Islet precursor cell (in vitro differentiated cells): ENCODE data around the gene GPHN.
"Not testable (repeated sequence)": the region's sequence is repeated elsewhere in the genome, so short reads cannot be mapped to it uniquely, and the experiment has no call there.

Source experiments
- DNase-seq: peaks from one replicate; pipeline ENCODE4 v3.0.0-alpha.2; 2018

GPHN gene

DNA sequence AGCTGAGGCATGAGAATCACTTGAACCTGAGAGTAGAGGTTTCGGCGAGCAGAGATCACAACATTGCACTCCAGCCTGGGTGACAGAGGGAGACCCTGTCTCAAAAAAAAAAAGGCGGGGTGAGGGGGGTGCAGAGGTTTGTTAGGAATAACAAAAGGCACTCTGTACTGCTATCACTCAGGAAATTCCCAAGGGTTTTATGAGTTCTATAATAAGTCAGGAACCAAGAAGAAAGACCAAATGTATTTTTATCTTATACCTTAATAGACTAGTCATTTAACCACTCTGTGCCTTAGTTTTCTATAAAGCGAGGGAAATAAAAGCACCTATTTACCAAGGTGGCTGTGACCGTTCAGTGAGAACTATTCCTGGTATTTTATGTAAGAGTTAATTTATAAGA, 319.2 kb downstream of the GPHN start:
- no peak for DNase-seq

DNA sequence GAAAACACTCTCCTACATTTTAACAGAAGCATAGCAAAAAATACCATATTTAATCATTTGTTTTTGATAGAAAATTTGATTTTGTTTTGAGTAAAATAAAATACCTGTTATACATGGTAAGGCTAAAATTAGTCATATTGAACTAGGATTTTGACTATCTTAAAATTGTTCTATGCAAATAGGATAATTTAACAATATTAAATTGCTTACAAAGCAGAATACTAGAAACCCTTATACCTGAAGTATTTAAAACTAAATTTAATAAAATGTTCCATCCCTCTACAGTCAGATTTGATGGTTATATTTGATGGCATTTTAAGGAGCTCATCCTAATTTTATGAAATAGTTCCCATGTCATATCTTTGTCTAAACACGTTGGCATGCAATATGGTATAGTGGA, 323.2 kb downstream of the GPHN start:
- no peak for DNase-seq

DNA sequence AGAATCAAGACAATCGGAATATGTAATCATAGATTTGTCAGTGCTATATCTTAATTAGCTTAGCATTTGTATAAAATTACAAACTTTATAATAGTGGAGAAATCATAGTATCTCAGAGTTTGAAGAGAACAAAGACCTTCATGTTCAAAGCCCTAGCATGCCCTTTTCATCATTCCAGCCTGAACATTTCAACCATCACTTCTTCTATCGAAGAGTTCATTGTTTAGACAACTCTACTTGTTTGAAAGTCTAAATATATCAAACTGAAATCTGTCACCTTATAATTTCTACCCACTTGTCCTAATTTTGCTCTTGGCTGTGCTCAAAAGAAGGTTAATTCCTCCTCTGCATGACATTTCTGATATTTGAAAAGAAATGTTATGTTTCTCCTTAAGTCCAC, 325.9 kb downstream of the GPHN start:
- no peak for DNase-seq

DNA sequence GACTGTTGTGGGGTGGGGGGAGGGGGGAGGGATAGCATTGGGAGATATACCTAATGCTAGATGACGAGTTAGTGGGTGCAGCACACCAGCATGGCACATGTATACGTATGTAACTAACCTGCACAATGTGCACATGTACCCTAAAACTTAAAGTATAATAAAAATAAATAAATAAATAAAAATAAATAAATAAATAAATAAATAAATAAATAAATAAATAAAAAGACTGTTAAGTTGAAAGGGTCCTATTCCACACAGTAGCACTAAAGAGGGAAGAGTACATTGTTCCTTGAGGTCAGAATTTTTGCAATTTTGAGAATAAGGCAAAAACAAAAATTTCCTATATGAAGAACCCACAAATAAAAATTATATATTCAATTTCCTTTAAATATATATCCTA, 329.5 kb downstream of the GPHN start:
- not testable (repeated sequence) for DNase-seq

DNA sequence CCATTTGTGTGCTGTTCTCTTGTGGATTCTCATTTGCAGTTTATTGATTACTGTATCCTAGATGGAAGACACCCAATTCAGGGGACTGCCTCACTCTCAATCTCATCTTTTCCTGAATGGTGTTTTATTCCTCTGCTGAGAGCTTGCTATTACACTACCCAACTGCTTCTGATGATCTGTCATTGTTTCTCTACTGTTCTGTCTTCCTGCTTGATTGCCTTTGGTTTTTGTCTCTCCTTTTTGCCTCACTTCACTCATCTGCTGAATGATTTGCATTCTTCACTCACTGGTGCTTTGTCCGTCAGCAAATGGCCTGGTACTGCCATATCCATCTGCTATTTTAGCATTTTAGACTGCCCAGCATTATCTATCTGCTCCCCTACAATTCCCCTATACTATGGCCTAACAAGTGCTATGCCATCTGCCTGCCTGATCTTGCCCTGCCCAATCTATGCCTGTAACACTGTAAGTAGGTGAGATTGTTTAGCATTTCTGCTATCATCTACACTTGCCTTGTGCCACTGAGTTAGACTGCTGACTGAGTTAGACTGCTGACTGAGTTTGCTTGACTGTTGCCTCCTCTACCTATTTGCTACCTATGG, 335.1 kb downstream of the GPHN start:
- DNase-seq: no peak

DNA sequence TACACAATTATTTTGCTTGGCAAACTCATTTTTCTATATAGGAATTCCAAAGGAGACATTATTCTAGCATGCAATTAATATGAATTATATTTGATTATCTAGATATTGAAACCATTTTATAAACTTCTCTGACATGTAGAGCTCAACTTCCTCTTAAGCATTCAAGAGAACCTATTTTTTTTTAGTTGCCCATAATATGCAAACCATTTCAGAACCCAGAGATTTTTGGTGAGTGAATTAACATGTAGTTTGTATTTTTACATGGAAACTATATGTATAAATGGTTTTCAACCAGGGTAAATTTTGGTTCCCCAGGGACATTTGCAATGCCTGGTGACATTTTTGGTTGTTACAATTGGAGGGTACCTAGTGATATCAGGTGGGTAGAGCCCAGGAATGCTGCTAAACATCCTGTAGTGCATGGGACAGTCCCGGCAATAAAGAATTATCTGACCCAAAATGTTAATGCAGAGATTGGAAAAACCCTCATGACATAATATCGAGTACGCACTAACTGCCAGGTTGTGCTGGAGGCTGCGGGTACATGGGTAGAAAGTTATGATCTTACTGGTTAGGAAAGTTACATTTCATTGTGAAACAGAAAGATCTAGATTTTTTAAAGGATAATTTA, 342.4 kb downstream of the GPHN start:
- no peak for DNase-seq

DNA sequence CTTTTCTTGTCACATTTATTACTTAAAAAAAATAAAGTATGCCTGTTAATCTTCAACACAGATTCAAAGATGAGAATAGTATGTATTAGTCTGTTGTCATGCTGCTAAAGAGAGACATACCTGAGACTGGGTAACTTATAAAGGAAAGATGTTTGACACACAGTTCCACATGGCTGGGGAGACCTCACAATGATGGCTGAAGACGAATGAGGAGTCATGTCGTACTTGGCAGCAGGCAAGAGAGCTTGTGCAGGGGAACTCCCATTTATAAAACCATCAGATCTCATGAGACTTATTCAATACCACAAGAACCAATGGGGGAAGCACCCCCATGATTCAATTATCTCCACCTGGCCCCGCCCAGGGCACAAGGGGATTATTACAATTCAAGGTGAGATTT, 345.4 kb downstream of the GPHN start:
- DNase-seq: no peak

DNA sequence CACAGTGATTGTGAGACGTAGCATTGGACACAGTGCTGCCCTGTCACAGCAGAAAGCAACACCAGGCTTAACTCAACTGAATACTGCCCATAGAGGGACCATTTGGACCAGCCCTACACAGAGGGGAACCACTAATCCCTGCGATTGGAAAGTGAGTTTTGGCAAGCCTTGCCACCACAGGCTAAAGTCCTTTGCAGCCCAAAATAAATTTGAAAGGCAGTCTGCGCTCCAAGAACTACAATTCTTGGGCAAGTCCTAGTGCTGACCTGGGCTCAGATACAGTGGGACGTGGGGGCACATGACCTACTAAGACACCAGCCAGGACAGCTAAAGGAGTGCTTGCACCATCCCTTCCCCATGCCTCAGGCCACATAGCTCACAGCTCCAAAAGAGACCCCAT, 349.9 kb downstream of the GPHN start:
- DNase-seq: no peak

DNA sequence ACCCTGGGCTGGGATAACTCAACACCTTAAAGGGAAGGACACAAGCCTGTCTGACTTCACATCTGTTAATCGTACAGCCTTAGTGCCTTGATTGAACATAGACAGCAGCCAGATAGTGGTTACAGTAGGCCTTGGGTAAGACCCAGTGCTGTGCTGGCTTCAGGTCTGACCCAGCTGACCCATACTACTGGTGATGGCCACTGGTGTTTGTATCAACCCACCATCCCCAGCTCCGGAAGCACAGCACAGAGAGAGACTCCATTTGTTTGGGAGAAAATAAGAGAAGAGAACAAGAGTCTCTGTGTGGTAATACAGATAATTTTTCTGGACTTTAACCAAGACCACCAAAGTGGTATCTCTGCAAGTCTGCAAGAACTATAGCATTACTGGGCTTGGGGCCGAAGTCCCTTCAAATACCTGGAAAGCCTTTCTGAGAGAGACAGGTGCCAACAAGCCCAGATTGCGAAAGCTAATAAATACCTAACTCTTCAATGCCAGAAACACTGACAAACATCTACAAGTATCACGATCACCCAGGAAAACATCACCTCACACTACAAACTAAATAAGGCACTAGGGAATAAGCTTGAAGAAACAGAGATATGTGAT, 351.2 kb downstream of the GPHN start:
- no peak for DNase-seq

DNA sequence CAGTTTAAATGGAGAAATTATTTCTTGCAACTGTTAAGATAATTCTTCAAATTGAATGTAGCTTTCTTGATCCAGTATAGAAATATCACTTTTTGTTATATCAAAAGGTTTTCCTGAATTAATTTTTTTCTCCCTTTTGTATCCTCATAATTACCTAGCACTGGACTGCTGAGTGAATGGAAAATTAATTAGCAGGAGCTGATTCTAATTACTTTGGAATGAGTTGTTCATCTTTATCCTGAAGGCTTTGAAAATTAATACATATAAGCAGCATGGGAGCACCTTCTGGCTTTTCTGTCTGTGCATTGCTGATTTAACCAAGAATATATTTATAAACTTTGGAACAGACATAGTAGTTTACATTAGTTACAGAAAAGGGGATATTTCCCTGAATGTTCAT, 373.6 kb downstream of the GPHN start:
- DNase-seq: no peak

DNA sequence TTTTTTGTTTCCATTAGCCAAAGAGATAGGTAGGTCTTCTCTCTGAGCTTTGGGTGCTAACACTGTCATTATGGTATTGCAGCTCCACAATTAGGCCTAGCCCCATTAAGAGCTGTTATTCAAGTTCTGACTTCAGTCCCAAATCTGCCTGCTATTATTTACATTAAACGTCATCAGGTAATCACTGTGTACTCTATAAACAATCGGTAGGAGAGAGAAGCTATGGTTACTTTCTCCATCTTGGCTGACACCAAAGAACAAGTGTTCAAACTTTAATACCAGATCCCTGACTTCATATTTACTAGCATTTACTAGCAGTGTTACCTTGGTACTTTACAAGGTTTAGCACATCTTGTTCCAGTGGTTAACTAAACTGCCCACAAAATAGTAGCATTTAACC, 376.2 kb downstream of the GPHN start:
- no peak for DNase-seq

DNA sequence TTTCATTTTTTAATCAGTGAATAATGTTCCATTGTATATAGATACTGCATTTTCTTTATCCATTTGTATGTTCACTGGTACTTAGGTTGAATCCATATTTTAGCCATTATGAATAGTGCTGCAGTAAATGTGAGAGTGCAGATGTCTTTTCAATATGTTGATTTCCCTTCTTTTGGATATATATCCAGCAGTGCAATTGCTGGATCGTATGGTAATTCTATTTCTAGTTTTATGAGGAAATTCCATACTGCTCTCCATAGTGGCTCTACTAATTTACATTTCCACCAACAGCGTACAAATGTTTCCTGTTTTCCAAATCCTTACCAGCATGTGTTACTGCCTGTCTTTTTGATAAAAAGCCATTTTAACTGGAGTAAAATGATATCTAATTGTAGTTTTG, 392.8 kb downstream of the GPHN start:
- DNase-seq: no peak

DNA sequence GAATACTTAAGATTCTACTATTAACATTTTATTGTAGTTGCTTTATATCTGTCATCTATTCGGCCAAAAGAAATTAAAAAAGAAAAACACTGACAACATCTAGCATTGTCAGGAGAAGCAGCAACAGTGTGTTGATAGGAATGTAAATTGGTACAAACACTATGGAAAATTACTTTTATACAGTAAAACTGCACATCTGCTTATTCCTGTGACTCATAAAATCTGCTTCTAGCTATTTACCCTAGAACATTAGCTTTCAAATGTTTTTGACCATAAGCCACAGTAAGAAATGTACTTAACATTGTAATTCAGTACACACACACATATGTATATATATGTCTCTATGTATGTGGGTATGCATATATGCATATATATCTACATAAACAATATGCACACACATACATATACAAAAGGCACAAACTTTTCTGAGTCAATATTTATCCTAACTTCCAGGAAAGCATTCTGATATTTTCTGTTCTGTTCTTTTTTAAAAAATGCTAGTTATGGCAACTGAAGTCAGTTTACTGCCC, 402.4 kb downstream of the GPHN start:
- DNase-seq: no peak

DNA sequence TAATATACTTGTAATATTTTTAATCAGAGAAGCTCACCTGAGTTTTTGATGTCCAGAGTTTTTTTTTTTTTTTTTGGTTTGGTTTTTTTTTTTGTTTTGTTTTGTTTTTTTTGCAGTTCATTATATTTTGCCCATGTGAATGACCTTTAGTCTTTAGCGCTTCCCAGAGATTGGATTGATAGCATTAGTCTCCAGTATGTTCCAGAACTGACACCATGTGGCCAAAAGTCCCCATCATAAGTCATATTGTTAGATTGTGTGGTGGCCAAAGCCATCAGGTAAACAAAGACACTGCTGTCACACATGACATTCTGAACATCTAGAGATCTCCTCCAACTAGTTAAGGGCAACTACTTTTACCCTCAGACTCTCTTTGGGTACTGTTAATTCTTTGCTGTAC, 408.5 kb downstream of the GPHN start:
- DNase-seq: no peak

DNA sequence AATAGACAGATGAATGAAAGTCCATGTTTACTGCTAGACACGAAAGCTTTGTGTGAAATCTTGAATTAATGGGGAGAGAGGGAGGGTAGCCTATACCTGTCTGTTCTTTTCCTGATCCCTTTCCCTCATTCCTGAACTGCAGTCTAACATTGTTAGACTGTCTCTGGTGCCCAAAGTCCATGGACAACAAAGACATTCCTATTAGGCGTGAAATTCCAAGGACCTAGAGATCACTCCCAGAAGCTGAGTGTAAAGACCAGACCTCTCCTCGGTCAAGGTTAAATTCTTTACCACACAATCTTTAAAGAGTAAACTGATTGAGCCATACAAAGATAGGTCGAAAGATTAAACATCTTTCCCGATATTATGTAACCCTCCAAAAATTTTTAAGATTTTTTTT, 410.6 kb downstream of the GPHN start:
- DNase-seq: peak; percentile 55

DNA sequence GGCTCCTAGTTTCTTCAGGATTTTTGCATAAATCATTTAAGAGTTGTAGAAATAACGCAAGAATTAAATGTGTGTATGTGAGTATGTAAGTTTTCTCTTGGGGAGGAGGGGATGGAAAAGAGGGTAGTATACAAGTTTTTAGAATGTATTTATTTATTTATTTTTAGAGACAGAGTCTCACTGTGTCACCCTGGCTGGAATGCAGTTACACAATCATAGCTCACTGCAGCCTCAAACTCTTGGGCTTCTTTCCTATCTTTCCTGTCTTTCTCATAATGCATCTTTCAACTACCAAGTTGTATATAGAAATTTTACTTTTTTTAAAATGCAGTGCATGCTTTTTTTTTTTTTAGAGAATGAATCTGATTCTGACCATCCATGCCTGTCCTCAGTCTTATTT, 412.2 kb downstream of the GPHN start:
- no peak for DNase-seq

DNA sequence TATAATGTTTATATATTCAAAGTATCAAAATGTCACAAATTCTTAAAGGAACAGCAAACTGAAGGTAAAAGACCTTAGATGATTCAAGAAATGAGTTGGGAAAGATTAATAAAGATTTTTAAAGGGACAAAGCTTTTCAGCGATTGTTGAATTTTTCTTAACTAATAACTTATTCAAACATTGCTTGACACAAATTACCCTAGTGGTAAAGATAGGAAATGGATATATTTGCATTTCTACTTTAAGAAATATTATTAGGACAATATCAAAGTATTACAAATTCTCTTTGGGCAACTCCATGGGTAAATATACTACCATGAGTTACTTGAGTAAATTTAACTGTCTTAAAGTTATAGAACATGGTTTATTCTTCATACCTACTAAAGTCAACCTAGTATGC, 415.3 kb downstream of the GPHN start:
- no peak for DNase-seq

DNA sequence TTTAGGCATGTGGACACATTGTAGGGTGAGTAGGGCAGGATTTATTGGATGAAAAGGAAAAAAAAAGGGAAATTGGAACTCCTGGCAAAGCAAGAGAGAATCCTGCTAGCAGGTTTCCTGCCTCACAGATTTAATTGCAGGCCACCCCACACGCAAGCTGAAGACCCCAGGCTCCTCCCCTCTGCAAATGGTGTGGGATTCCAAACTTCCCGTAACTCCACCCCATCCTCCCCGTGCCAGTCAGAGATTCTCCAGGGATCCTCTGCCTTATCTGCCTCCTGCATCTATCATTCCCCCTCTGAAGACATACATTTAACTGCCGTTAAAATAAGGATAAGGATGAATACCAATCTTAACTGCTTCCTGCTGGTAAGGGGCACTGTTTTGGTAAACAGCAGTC, 431.5 kb downstream of the GPHN start:
- DNase-seq: peak; percentile 50

DNA sequence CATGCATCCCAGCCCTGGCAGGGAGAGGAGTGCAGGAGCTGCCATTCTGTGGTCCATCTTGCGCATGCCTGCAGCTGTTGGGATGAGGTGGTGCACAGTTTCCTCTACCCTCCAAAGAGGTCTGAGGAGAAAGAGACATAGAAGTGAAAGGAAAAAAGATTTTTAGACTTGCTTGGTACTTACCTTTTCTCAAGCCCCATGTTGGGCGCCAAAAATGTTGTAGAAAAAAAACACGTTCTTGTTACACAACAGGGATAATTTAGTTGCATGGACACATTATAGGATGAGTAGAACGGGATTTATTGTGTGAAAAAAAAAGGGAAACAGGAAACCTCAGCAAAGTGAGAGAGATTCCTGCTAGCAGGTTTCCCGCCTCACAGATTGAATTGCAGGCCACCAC, 436.9 kb downstream of the GPHN start:
- DNase-seq: no peak

DNA sequence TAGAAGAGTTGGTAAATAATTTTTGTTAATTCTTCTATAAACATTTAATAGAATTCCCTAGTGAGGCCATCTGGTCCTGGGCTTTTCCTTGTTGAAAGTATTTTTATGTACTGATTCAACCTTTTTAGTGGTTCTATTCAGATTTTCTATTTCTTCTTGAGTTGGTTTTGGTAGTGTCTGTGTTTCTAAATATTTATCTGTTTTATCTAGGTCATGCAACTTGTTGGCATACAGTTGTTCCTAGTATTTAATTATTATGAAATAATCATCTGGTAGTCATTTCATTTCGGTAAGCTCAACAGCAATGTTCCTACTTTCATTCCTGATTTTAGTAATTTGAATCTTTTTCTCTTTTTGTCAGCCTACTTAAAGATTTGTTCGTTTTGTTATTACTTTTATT, 447.2 kb downstream of the GPHN start:
- DNase-seq: no peak

DNA sequence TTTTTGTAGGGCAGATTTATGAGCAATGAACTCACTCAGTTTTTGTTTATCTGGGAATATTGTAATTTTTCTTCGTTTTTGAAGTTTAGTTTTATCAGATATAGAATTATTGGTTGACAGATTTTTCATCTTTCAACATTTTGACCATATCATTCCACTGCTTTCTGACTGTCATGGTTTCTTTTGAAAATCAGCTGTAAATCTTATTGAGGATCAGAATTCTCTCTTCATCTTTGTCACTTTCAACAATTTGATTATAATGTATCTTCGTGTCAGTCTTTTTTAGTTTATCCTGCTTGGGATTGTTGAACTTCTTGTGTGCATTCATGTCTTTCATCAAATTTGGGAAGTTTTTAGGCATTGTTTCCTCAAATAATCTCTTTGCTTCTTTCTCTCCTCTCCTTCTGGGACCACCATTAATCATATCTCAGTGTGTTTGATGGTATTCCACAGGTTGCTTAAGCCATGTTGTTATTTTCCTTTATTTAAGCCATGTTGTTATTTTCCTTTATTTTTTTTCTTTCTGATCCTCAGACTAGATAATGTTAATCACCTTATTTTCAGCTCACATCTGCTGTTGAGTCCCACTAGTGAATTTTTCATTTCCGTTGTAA, 451.6 kb downstream of the GPHN start:
- no peak for DNase-seq

DNA sequence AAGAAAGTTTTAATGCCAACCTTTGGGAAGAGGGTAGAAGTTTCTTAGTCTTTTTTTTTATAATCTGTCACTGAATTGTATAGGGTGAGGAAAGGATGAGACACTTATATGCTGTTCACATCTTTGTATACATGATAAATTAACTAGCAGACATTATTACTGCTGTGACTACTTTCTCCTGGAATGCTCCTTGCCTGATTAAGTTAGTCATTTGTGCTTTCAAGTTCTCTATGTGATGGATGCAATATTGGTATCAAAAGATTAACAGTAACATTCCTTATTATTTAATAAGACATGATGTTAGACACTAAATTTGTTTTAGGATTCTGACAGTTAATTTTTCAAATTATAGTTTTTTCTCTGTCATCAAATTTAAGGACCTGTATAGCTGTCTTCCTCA, 457.9 kb downstream of the GPHN start:
- no peak for DNase-seq

DNA sequence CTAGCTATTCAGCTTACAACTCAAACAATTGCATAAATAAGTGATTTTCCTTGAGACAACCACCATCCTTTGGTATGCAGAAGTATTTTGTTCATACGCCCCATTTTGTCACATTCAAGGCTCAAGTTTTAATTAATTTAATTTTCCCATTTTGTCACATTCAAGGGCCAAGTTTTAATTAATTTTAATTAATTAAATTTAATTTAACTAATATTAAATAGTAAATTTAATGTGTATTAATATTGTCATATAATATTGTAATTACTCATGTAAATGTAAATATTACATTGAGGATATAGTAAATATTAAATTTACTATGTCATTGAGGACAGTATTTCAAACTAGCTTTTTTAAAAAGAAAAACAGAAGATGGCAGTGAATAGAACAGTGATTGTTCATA, 464.5 kb downstream of the GPHN start:
- no peak for DNase-seq

DNA sequence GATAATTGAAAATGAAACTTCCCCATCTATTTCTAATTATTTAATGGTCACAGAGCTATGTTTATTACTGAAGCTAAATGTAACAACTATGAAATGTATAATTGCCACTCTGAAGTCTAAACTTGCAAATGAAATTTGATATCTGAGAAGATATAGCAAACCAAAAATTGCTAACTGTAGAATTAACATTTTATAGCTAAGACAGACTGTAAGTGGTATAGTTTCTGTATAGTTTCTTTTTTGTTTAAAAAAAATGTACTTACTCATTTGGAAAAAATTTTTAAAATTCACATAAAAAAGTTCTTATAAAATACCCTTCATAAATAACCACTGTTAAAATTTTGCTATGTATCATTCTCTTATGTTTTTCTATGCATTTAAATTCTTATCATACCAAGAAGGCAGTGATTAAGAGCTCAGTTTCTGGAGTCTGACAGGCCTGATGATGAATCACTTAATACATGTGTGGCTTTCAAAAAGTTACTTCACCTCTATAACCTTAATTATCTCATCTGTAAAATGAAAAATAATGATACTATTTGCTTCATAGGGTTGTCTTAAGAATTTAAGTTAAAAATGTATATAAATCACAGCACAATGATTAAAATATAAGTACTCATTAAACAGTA, 466.6 kb downstream of the GPHN start:
- no peak for DNase-seq
